ENCODE results near the gene ATM. TPM values are rescaled to one million over a fixed set of nuclear protein-coding genes. Genes with fewer than 3 reads are reported as not detected.
A peak's percentile ranks its signal among the peaks of the same experiment; 100 is the strongest.

Gene ATM
- total and polyA plus RNA-seq, 2 donors from 2014 or later, result 11.7 to 83.3 TPM

- H3K36me3 ChIP-seq (ENCODE audit: control insufficient read depth in 2 of 3, insufficient read depth in 3 of 3, low read length in 3 of 3), result no peaks in the 10 kb centered on the region
- no peak for FAIRE-seq
- H3K4me3 ChIP-seq (ENCODE audit: low read length in 3 of 3), result no peak overlapping the region
- no peaks in the 10 kb centered on the region for H3K9me3 ChIP-seq (ENCODE audit: control insufficient read depth in 2 of 3, insufficient read depth in 1 of 3, low read length in 3 of 3)
- intact Hi-C loops (cut with DNase I), result no loop called here
- no peaks in the 10 kb centered on the region for H3K4me1 ChIP-seq (ENCODE audit: control insufficient read depth in 2 of 3, insufficient read depth in 2 of 3, low read depth in 1 of 3, low read length in 3 of 3)
- DNase-seq, result no peak
- no peak overlapping the region for H3K27ac ChIP-seq (ENCODE audit: low read depth in 2 of 2, low read length in 2 of 2)
- no peak overlapping the region for H3K9ac ChIP-seq (ENCODE audit: low read length in 3 of 3)
- H3K27me3 ChIP-seq (ENCODE audit: control insufficient read depth, insufficient read depth, low read length), result no peaks in the 10 kb centered on the region
- no peak for TF ChIP-seq CTCF (IDR thresholded peaks at IDR 0.05; ENCODE audit: borderline replicate concordance, extremely low read depth, insufficient read depth)
These were observed 175.6 kb downstream of the ATM start for GRCh38 chr11:108398439-108398838.

GRCh38 chr11:108402241-108402640 lies 179.4 kb downstream of the ATM start:
- intact Hi-C loops (cut with DNase I), result no loop called here
- H3K9ac ChIP-seq (ENCODE audit: low read length in 3 of 3), result no peak overlapping the region
- H3K27ac ChIP-seq (ENCODE audit: low read depth in 2 of 2, low read length in 2 of 2), result no peak overlapping the region
- H3K4me3 ChIP-seq (ENCODE audit: low read length in 3 of 3), result no peak overlapping the region
- no peak for TF ChIP-seq CTCF (IDR thresholded peaks at IDR 0.05; ENCODE audit: borderline replicate concordance, extremely low read depth, insufficient read depth)
- DNase-seq, result no peak
- H3K9me3 ChIP-seq (ENCODE audit: control insufficient read depth in 2 of 3, insufficient read depth in 1 of 3, low read length in 3 of 3), result no peaks in the 10 kb centered on the region
- H3K27me3 ChIP-seq (ENCODE audit: control insufficient read depth, insufficient read depth, low read length), result no peaks in the 10 kb centered on the region
- no peaks in the 10 kb centered on the region for H3K4me1 ChIP-seq (ENCODE audit: control insufficient read depth in 2 of 3, insufficient read depth in 2 of 3, low read depth in 1 of 3, low read length in 3 of 3)
- no peaks in the 10 kb centered on the region for H3K36me3 ChIP-seq (ENCODE audit: control insufficient read depth in 2 of 3, insufficient read depth in 3 of 3, low read length in 3 of 3)
- FAIRE-seq, result no peak

DNA sequence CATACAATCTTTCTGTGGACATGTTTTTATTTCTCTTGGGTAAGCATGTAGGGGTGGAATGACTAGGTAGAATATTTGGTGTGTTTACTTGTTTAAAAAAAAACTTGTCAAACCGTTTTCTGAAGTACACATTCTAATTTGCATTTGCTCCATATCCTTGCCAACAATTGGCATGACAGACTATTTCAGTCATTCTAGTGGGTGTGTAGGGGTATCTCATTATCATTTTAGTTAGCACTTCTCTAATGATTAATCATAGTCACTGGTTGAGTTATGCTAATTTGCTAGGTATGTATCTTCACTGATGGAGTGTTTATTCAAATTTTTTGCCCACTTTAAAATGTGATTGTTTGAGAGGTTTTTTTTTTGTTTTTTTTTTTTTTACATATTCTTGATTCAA lies 180.2 kb downstream of the ATM start:
- DNase-seq, result peak in 1 of 5 donors; percentile 31
- H3K9ac ChIP-seq (ENCODE audit: low read length in 3 of 3), result no peak overlapping the region
- no peak overlapping the region for H3K4me3 ChIP-seq (ENCODE audit: low read length in 3 of 3)
- no peaks in the 10 kb centered on the region for H3K27me3 ChIP-seq (ENCODE audit: control insufficient read depth, insufficient read depth, low read length)
- H3K27ac ChIP-seq (ENCODE audit: low read depth in 2 of 2, low read length in 2 of 2), result no peak overlapping the region
- H3K4me1 ChIP-seq (ENCODE audit: control insufficient read depth in 2 of 3, insufficient read depth in 2 of 3, low read depth in 1 of 3, low read length in 3 of 3), result no peaks in the 10 kb centered on the region
- H3K9me3 ChIP-seq (ENCODE audit: control insufficient read depth in 2 of 3, insufficient read depth in 1 of 3, low read length in 3 of 3), result no peaks in the 10 kb centered on the region
- no peak for TF ChIP-seq CTCF (IDR thresholded peaks at IDR 0.05; ENCODE audit: borderline replicate concordance, extremely low read depth, insufficient read depth)
- no peaks in the 10 kb centered on the region for H3K36me3 ChIP-seq (ENCODE audit: control insufficient read depth in 2 of 3, insufficient read depth in 3 of 3, low read length in 3 of 3)
- FAIRE-seq, result peak; percentile 72
- intact Hi-C loops (cut with DNase I), result no loop called here

DNA sequence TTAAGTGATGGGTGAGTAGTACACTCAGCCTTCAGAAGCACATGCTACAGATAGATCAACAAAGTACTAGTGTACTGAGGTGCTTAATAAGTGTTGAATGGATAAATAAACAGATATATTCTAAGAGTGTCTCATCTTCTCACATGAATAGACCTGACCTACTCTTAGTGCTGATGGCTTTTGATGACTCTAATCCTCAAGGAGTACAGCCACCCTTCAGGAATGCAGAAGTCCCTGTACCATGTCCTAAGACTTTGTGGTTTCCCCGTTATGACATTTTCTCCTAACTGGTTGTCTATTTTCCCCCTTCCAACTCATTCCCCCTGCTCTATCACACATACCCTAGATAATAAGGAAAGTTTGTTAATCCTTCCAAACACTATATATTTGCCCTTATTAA lies 182.8 kb downstream of the ATM start:
- Histone ChIP-seq H3K4me1 (ENCODE audit: control insufficient read depth in 2 of 3, insufficient read depth in 2 of 3, low read depth in 1 of 3, low read length in 3 of 3) (no peaks in the 10 kb centered on the region), H3K9ac (ENCODE audit: low read length in 3 of 3) (no peak overlapping the region), H3K9me3 (ENCODE audit: control insufficient read depth in 2 of 3, insufficient read depth in 1 of 3, low read length in 3 of 3) (no peaks in the 10 kb centered on the region), H3K27me3 (ENCODE audit: control insufficient read depth, insufficient read depth, low read length) (no peaks in the 10 kb centered on the region), H3K4me3 (ENCODE audit: low read length in 3 of 3) (no peak overlapping the region), H3K27ac (ENCODE audit: low read depth in 2 of 2, low read length in 2 of 2) (no peak overlapping the region), H3K36me3 (ENCODE audit: control insufficient read depth in 2 of 3, insufficient read depth in 3 of 3, low read length in 3 of 3) (no peaks in the 10 kb centered on the region)
- no peak for TF ChIP-seq CTCF (IDR thresholded peaks at IDR 0.05; ENCODE audit: borderline replicate concordance, extremely low read depth, insufficient read depth)
- intact Hi-C loops (cut with DNase I), result no loop called here
- DNase-seq (no peak), FAIRE-seq (no peak)

All from kidney (tissue), 14 donors.